Lung (tissue), 12 donors: ENCODE measurements around the gene SLC9A9. TPM values are rescaled to one million over a fixed set of nuclear protein-coding genes. Genes with fewer than 3 reads are reported as not detected.

Experiments used
- ATAC-seq: fragments of 200-7000 bp; cut with Tn5 transposase; one replicate; pipeline ENCODE4 v1.9.1; 2020; ENCODE audit warnings: moderate number of reproducible peaks; ENCODE audit not compliant: insufficient read depth, low FRiP score
- DNase-seq, 3 donors: peaks; one replicate each; pipeline ENCODE4 v3.0.0-alpha.2; 2013 to 2017
- H3K27ac ChIP-seq, 2 donors: one replicate each; pipeline ENCODE4 v1.5.1; 2013; ENCODE audit warnings: mild to moderate bottlenecking in 2 of 2, moderate library complexity in 2 of 2, control low read depth in 1 of 2, inconsistent platforms in 1 of 2, low read depth in 1 of 2, low read length in 1 of 2
- H3K27me3 ChIP-seq, 3 donors: one replicate each; pipeline ENCODE4 v1.5.1; 2013; ENCODE audit warnings: low read length in 2 of 3; ENCODE audit not compliant: control insufficient read depth in 3 of 3, insufficient read depth in 3 of 3
- H3K36me3 ChIP-seq, 4 donors: one replicate each; pipeline ENCODE4 v1.5.1; 2013; ENCODE audit warnings: low read length in 4 of 4, mild to moderate bottlenecking in 1 of 4, moderate library complexity in 1 of 4; ENCODE audit not compliant: control insufficient read depth in 4 of 4, insufficient read depth in 4 of 4
- H3K4me1 ChIP-seq, 5 donors: one replicate each; pipeline ENCODE4 v1.5.1; 2013; ENCODE audit warnings: low read length in 5 of 5, mild to moderate bottlenecking in 2 of 5, moderate library complexity in 1 of 5; ENCODE audit not compliant: control insufficient read depth in 5 of 5, insufficient read depth in 5 of 5
- H3K4me3 ChIP-seq: one replicate; pipeline ENCODE4 v1.5.1; 2013; ENCODE audit warnings: mild to moderate bottlenecking, control low read depth, moderate library complexity
- H3K9ac ChIP-seq, 2 donors: one replicate each; pipeline ENCODE4 v1.5.1; 2013; ENCODE audit warnings: low read length in 2 of 2, control low read depth in 1 of 2; ENCODE audit not compliant: insufficient read depth in 1 of 2
- H3K9me3 ChIP-seq, 4 donors: one replicate each; pipeline ENCODE4 v1.5.1; 2013; ENCODE audit warnings: low read length in 3 of 4, mild to moderate bottlenecking in 1 of 4, moderate library complexity in 1 of 4; ENCODE audit not compliant: control insufficient read depth in 4 of 4, insufficient read depth in 3 of 4
- WGBS, 2 donors: extraction: QIAGEN DNeasy Blood & Tissue Kit; methylation state at CpG; one replicate each; pipeline ENCODE4 v1.1.7; 2013; 5-methylcytosine and 5-hydroxymethylcytosine counted together
- polyA plus RNA-seq, 2 donors: library from polyadenylated mRNA; stranded (reverse); fragments of 200-250 nt; gene quantifications; one replicate each; pipeline ENCODE4 v1.2.1, GENCODE V29; 2013
- total RNA-seq, 2 donors: library from RNA; depleted of rRNA in 1 of 2; stranded (reverse); fragments of >200 nt in 1 of 2; gene quantifications; one replicate each; pipeline ENCODE4 v1.2.1, GENCODE V29; 2014 to 2021
- TF ChIP-seq, protein P1 (sequence below): IDR thresholded peaks from 2 replicates; pipeline ENCODE4 v1.5.1; 2012; ENCODE audit warnings: mild to moderate bottlenecking; ENCODE audit errors: control extremely low read depth, extremely low read depth
- donor health status: control.
- donor health status: control.
- donor health status: Bipolar disorder and iron deficiency.
- donor health status: healthy.
- donor health status: DM: yes; HTN: yes; CAD: no.

SLC9A9 gene
- total and polyA plus RNA-seq, 4 donors: 2.2 to 66.3 (median 8.2) TPM

DNA sequence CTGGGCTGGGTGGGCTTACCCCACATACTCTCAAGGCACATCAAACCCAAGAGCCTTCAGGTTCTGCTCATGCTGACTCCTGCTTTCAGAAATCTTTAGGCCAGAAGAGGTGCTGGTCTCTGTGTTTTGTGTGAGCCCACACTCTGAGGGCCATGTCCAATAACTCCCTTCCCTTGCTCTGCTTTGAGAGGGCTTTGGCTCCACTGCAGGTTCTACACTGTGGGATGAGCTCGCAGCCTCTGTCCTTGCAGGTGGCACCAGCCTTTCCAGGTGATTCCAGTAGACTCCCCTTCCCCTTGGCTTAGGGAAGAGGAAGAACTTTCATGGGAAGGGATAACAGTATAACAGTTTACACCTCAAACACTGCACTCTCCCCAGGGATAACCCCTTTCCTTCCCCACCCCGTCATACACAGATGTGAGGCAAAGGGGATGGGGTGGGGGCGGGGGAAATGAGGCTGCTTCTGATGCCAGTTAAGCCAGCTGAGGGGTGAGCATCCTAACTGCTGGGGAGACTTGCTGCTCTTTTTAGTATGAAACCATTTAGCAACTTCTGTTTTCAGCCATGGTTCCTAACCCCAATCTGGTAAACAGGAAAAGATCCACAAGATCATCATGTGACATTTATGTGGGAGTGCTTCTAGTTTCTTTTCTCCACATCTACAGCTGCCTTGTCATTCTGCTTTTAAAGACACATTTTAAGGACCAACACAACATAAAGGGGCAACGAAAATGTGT, 262.4 kb downstream of the SLC9A9 start:
- TF ChIP-seq, protein P1, sequence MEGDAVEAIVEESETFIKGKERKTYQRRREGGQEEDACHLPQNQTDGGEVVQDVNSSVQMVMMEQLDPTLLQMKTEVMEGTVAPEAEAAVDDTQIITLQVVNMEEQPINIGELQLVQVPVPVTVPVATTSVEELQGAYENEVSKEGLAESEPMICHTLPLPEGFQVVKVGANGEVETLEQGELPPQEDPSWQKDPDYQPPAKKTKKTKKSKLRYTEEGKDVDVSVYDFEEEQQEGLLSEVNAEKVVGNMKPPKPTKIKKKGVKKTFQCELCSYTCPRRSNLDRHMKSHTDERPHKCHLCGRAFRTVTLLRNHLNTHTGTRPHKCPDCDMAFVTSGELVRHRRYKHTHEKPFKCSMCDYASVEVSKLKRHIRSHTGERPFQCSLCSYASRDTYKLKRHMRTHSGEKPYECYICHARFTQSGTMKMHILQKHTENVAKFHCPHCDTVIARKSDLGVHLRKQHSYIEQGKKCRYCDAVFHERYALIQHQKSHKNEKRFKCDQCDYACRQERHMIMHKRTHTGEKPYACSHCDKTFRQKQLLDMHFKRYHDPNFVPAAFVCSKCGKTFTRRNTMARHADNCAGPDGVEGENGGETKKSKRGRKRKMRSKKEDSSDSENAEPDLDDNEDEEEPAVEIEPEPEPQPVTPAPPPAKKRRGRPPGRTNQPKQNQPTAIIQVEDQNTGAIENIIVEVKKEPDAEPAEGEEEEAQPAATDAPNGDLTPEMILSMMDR: no peak
- ATAC-seq: peak; percentile 34
- WGBS, 2 donors: 64 to 72% methylated on average over 4 of the region's 4 CpGs
- Histone ChIP-seq H3K9me3 (no peaks in the 10 kb centered on the region), H3K4me1 (peaks cover 0 to 16% (median 1%) of the 10 kb centered on the region in 5 donors), H3K36me3 (no peaks in the 10 kb centered on the region), H3K9ac (no peak overlapping the region), H3K27ac (no peak overlapping the region), H3K27me3 (no peaks in the 10 kb centered on the region), H3K4me3 (no peak overlapping the region)
- peak in 1 of 3 donors; percentile 42 for DNase-seq

DNA sequence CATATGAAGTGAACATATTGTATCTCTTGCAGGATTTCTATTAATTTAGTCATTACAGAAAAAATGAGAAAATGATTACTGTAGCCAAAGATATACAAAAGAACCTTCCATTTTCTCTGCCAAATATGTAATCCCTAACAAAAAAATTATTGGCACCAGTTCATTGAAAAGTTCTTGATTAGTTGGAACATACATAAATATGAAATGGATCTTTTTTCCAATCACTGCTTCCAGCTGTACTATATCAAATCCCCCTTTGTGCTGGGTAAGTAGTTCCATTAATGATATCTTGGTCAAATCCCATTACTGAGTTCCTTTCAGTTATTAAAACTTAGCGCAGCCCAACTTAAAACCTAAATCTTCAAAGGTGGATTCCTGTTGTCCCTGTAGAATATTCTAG, 263.8 kb downstream of the SLC9A9 start:
- Histone ChIP-seq H3K27ac (no peak overlapping the region), H3K9ac (no peak overlapping the region), H3K36me3 (no peaks in the 10 kb centered on the region), H3K4me3 (no peak overlapping the region), H3K4me1 (peaks cover 0 to 16% (median 1%) of the 10 kb centered on the region in 5 donors), H3K27me3 (no peaks in the 10 kb centered on the region), H3K9me3 (no peaks in the 10 kb centered on the region)
- ATAC-seq (no peak), DNase-seq (peak in 2 of 3 donors; percentile 78 to 79)
- TF ChIP-seq, protein P1: no peak
- WGBS, 2 donors: 88 to 95% methylated on average over 1 of the region's 1 CpG

DNA sequence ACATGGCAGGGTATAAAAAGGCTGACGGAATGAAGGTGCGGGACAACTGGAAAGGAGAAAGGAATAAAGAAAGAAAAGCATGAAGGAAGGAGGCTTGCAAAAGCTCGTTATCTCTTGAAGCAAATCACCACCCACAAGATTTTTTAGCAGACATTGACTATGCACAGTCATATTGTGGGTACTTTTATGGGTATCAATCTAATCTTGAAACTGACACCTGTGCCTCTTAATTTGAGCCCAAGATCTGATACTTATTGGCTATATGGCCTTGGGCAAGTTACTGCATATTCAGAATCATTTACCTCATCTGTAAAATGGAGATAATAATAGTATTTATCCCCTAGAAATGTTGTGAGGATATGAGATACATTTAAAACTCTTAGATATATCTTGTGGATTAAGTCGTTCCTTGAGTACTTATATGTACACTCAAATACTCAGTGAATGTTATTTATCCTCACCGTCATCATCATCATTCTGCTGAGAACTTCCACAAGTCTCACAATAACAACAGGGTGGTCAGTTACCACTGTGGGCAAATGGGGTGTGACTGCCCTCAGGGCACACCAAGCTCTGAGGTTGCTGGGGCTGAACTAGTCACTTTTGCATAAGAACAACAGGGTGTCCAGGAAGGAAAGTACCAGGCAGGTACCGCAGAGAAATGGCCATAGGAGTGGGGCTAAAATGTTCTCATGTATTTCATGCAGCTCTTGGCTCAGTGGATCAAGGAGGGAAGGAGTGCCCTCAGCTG, 266.1 kb downstream of the SLC9A9 start:
- Histone ChIP-seq H3K4me3 (no peak overlapping the region), H3K27ac (no peak overlapping the region), H3K9me3 (no peaks in the 10 kb centered on the region), H3K4me1 (peaks cover 0 to 16% (median 1%) of the 10 kb centered on the region in 5 donors), H3K27me3 (no peaks in the 10 kb centered on the region), H3K36me3 (peaks cover 0 to 5% (median 0%) of the 10 kb centered on the region in 4 donors), H3K9ac (no peak overlapping the region)
- WGBS, 2 donors: 91 to 95% methylated on average over 6 of the region's 6 CpGs
- no peak for DNase-seq
- no peak for ATAC-seq
- TF ChIP-seq, protein P1: no peak
